Activated CD8-positive, alpha-beta memory T cell treated with anti-CD3 and anti-CD28 coated beads for 1 hour (primary cell): ENCODE data around the gene CDK11A.
"Not testable (repeated sequence)": the region's sequence is repeated elsewhere in the genome, so short reads cannot be mapped to it uniquely, and the experiment has no call there.

Source experiments
- DNase-seq, 2 donors: peaks; one replicate each; pipeline ENCODE4 v3.0.0-alpha.2; 2020; ENCODE audit warnings: low read depth in 1 of 2; ENCODE audit errors: extremely low read depth in 1 of 2

The CDK11A gene

DNA sequence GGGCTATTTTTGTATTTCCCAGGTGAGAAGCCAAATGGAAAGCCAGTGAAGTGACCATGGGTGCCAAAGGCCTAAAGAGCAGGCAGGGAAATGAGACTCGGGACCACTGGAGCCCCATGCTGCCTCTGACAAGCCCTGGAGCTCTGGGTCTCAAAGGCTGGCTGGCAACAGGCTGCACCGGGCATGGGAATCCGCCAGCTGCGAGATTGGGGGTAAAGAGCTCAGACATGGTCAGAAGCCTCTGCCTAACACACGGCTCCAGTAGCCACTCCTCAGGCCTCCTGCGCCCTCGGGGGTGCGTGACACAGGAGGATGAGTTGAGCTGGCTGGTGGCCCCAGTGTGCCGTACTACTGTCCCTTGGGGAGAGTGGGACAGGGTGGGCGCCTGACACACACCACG is 59.8 kb downstream of the CDK11A start:
- not testable (repeated sequence) for DNase-seq

- DNase-seq = not testable (repeated sequence)
Measured at GRCh38 chr1:1662830-1663560, 61.2 kb downstream of the CDK11A start.

DNA sequence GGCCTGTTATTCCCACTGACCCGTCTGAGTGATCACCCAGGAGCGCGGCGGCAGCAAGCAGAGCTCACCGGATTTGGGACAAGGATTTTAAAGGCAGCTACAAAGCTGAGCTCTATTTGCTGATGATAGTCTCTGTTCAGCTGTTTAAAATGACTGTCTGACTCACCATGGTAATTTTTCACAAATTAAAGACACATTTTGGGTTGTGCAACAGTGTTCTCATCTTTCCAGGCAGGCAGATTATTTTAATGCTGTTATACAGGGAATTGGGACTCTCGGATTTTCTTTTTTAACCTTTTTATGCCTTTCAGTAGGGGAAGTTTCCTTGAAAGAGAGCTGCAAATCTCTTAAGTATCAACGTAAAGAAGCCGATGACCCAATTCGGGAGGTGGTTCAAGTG is 61.8 kb downstream of the CDK11A start:
- not testable (repeated sequence) for DNase-seq

GRCh38 chr1:1658583-1659549 is 65.3 kb downstream of the CDK11A start, which contains the start of gene CDK11B:
TSS of gene CDK11B (minus strand) at chr1:1659004. CDS start at chr1:1657485, 1,519 bp downstream.
- peak; percentile 91 to 96 for DNase-seq
